T1000 (cell line): ENCODE results near the gene SBNO2.
A peak's percentile ranks its signal among the peaks of the same experiment; 100 is the strongest.
"Not testable (repeated sequence)": the region's sequence is repeated elsewhere in the genome, so short reads cannot be mapped to it uniquely, and the experiment has no call there.

Experiments used
- DNase-seq: peaks from one replicate; lab custom pipeline; 2025; ENCODE audit warnings: mixed read lengths; lab: John Stamatoyannopoulos, UW

Gene SBNO2

DNA sequence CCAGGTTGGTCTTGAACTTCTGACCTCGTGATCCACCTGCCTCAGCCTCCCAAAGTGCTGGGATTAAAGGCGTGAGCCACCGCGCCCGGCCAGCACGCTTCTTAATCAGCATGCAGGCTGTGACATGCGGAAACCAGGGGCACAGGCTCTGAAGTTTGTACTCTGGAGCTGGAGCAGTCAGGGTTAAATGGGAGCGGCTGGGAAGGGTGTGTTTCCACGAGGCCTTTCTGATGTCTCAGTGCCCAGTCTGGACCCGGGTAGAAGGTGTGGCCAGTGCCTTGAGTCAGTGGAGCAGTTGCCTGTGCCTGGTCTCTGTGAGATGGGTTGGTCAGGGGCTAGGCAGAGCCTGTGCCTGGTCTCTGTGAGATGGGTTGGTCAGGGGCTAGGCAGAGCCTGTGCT is 34.8 kb upstream of the SBNO2 start:
- DNase-seq, result not testable (repeated sequence)

GRCh38 chr19:1206864-1207450 is 32.9 kb upstream of the SBNO2 start:
- DNase-seq, result no peak

GRCh38 chr19:1206150-1206863 is 32.2 kb upstream of the SBNO2 start:
- DNase-seq, result no peak

DNA sequence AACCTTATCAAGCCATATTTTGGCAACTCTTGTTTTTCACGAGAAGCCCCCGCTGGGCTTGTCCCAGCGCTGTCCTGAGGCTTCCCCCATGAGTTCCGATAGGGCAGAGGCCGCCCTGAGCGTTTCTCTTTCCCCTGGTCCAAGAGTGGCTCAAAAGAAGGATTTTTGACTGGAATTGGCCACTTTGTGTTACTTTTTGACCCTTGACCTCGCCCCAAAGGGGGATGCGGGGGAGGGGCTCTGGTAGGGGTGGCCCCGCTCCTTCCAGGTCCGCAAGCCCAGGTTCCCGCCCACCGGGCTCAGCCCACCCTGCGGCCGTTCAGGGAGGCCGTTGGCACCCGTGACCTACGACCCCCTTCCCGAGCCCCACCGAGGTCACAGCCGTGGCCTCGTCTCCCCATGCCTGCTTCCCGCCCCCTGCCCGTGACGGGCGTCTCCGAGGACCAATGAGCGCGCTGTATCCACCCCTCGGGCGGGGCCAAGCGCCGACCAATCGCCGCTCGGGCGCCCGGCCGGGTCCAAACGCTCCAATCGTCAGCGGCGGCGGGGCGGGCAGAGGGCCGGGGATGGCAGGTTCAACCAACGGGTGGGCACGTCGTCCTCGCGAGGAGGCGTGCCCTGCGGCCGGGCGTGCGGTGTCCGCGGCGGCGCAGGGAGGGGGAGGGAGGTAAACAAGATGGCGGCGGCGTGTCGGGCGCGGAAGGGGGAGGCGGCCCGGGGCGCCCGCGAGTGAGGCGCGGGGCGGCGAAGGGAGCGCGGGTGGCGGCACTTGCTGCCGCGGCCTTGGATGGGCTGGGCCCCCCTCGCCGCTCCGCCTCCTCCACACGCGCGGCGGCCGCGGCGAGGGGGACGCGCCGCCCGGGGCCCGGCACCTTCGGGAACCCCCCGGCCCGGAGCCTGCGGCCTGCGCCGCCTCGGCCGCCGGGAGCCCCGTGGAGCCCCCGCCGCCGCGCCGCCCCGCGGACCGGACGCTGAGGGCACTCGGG is 31.3 kb upstream of the SBNO2 start, which contains the start of gene STK11:
Gene STK11 (plus strand): TSS at position 665 of the 986 bp plus-strand sequence. CDS start 1,136 bp downstream, outside the sequence.
- DNase-seq, result peak; percentile 99

DNA sequence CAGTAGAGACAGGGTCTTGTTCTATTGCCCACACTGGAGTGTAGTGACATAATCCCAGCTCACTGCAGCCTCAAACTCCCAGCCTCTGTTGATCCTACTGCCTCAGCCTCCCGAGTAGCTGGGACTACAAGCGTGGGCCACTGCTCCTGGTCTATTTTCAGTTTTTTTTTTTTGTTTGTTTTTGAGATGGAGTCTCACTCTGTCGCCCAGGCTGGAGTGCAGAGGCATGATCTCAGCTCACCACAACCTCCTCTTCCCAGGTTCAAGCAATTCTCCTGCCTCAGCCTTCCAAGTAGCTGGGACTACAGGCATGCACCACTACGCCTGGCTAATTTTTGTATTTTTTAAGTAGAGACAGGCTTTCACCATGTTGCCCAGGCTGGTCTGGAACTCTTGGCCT is 26.5 kb upstream of the SBNO2 start:
- DNase-seq, result not testable (repeated sequence)

DNA sequence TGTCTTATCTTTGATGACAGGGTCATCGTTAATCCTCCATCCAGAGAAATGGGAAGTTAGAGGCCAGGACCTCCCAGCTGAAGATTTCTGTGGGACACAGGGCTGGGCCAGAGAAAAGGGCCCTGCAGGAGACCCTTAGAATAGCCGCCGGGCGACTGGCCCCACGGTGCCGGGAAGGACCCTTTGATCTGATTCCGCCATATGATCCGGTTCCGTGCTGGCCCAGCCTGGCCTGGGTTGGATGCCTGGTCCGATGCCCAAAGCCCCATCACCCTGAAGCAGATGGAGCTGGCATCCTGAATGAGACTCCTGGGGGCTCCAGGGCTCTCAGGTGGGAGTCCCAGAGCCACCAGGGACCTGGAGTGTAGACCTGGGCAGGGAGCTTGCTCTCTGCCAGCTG is 25.5 kb upstream of the SBNO2 start:
- DNase-seq, result no peak

- no peak for DNase-seq
These were observed 15.4 kb upstream of the SBNO2 start for GRCh38 chr19:1189419-1189818.

DNA sequence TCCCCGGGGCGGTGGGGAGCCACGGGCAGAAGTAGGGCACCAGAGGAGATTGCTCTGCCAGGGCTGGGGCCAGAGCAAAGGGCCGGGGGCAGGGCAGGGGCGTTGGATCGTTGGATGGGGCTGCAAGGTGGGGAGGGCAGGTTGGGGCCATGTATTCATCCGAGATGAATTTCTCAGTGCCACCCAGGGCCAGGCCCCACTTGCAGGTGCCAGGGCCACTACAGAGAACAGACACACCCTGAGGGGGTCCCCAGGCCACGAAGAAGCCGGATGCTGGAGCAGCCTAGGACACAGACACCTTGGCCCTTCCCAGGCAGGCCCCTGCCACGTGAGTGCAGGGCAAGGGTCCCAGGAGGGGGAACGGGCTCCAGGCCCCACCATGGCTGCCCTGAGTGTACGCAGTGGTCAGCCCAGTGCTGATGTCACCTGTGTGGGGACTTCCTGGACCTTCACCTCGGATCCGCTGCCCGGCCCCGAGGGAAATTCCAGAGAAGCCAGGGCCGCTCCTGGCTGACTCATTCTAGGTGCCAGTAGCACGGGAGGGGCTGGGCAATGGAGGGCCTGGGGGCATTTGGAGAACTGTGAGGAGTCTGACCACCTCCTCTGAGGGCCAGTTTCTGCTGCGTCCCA is 9.6 kb upstream of the SBNO2 start:
- peak; percentile 81 for DNase-seq

DNA sequence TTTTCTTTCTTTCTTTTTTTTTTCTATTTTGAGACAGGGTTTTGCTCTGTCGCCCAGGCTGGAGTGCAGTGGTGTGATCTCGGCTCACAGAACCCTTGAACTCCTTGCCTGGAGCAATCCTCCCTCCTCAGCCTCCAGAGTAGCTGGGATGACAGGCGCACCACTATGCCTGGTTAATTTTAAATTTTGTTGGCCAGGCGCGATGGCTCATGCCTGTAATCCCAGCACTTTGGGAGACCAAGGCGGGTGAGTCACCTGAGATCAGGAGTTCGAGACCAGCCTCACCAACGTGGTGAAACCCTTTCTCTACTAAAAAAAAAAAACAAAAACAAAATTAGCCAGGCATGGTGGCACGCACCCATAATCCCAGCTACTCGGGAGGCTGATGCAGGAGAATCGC is 8.7 kb upstream of the SBNO2 start:
- no peak for DNase-seq

GRCh38 chr19:1182068-1182467 is 8.0 kb upstream of the SBNO2 start:
- DNase-seq, result no peak

GRCh38 chr19:1181606-1182005 is 7.5 kb upstream of the SBNO2 start:
- DNase-seq, result no peak

DNA sequence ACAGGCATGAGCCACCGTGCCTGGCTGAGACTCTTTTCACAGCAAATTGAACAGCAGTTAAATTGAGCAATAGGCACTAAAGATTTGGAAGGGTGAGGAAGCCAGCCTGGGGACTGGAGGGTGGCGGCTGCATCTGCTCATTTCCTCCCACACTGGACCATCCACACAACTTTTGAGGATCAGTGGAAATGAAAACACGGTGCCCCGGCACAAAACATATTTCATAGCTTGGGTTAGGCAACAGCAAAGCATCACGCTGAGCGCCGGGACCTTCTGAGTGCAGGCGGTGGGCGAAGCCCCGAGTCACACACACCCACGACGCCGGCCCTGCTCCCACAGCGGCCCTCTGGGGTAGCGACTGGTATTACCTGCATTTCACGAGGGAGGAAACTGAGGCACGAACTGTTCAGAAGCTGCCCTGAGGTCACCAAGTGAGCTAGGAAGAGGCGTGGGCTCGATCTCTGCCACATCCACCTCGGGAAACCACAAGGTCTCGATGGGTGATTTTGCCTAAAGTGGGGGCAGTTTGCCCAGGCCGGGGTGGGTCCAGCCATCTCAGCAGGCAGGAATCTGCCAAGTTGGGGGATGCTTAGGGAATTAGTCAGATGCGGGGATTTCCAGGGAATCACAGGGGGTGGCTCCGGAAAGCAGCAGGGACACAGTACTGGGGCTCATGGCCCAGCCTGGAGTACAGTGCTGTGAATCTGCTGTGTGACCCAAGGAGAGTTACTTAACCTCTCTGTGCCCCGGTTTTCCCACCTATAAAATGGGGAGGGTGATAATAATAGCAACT is 3.5 kb upstream of the SBNO2 start:
- peak; percentile 98 for DNase-seq

- DNase-seq, result no peak
These were observed 766 bp downstream of the SBNO2 start for GRCh38 chr19:1173159-1173844.

- no peak for DNase-seq
These were observed 1.5 kb downstream of the SBNO2 start for GRCh38 chr19:1172353-1173158.

GRCh38 chr19:1171755-1172352 is 2.2 kb downstream of the SBNO2 start:
- no peak for DNase-seq

GRCh38 chr19:1170938-1171754 is 2.9 kb downstream of the SBNO2 start:
- DNase-seq, result no peak

- DNase-seq, result peak; percentile 93
These were observed 3.9 kb downstream of the SBNO2 start for GRCh38 chr19:1169921-1170885.
